Suprapubic skin (tissue), 4 donors: ENCODE data around the gene DGKB.

Experiments
- EP300 ChIP-seq: sonication (generic); formaldehyde crosslinking; IDR thresholded peaks from one replicate; pipeline ENCODE4 v1.6.1; 2017; ENCODE audit warnings: antibody characterized with exemption
- POLR2A ChIP-seq, 2 donors: fragments of 450-650 bp; IDR thresholded peaks; one replicate each; pipeline ENCODE4 v1.6.1; 2017; ENCODE audit warnings: antibody characterized with exemption in 2 of 2, mild to moderate bottlenecking in 2 of 2, moderate library complexity in 2 of 2
- POLR2AphosphoS5 ChIP-seq, 3 donors: sonication (generic); formaldehyde crosslinking; IDR thresholded peaks; one replicate each; pipeline ENCODE4 v1.6.1; 2017; ENCODE audit warnings: antibody characterized with exemption in 3 of 3
- TF ChIP-seq, protein P1 (sequence below), 2 donors: fragments of 200-600 bp in 1 of 2; fragments of 450-650 bp in 1 of 2; sonication (generic) in 1 of 2; IDR thresholded peaks; one replicate each; pipeline ENCODE4 v1.5.1; 2016 to 2019; ENCODE audit warnings: antibody characterized with exemption in 2 of 2, mild to moderate bottlenecking in 1 of 2, moderate library complexity in 1 of 2

DNA sequence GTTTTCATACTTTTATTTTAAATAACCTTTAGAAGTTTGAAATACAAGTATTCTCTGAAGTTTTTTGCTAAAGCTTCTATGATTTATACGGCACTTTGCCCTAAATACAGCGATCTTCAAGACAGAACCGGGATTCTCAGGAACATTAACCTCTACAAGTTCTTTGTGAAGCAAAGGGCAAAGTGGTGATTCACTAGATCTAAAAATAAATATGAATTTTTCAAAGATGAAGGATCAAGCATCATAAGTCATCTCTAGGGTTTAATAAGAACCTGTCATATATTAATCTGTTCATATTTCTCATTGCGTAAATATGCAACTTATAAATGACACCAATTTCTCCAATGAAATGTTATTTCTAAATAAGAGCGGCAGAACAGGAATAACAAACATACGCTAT, 30.7 kb downstream of the DGKB start:
- TF ChIP-seq, protein P1, sequence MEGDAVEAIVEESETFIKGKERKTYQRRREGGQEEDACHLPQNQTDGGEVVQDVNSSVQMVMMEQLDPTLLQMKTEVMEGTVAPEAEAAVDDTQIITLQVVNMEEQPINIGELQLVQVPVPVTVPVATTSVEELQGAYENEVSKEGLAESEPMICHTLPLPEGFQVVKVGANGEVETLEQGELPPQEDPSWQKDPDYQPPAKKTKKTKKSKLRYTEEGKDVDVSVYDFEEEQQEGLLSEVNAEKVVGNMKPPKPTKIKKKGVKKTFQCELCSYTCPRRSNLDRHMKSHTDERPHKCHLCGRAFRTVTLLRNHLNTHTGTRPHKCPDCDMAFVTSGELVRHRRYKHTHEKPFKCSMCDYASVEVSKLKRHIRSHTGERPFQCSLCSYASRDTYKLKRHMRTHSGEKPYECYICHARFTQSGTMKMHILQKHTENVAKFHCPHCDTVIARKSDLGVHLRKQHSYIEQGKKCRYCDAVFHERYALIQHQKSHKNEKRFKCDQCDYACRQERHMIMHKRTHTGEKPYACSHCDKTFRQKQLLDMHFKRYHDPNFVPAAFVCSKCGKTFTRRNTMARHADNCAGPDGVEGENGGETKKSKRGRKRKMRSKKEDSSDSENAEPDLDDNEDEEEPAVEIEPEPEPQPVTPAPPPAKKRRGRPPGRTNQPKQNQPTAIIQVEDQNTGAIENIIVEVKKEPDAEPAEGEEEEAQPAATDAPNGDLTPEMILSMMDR (IDR thresholded peaks at IDR 0.05) = no peak
- TF ChIP-seq POLR2A (IDR thresholded peaks at IDR 0.05) = no peak
- no peak for TF ChIP-seq EP300
- no peak for TF ChIP-seq POLR2AphosphoS5 (IDR thresholded peaks at IDR 0.05)
